Caco-2 (cell line): ENCODE data around the gene SERPINC1. TPM values are rescaled to one million over a fixed set of nuclear protein-coding genes. Genes with fewer than 3 reads are reported as not detected.

Experiments
- BruUV-seq: library from RNA; stranded (reverse); fragments of 400-500 nt; replicated peaks from 2 replicates; lab custom pipeline; 2021; lab: Mats Ljungman, UMichigan
- CTCF ChIA-PET: fragments of 300-600 bp; sonication (Branson Sonifier 250); formaldehyde crosslinking; loops from one replicate; lab custom pipeline; 2022; ENCODE audit warnings: antibody characterized with exemption; lab: Charles Lee
- POLR2A ChIA-PET: fragments of 300-600 bp; sonication (Branson Sonifier 250); formaldehyde crosslinking; loops from one replicate; lab custom pipeline; 2022; ENCODE audit warnings: antibody characterized with exemption; lab: Charles Lee
- DNase-seq, 2 experiments: peaks; one replicate each; pipeline versions ENCODE4 v3.0.0 to v3.0.0-alpha.2; 2020 to 2022
- H3K27me3 ChIP-seq: replicated peaks from 2 replicates; pipeline ENCODE4 v1.6.0; 2011; ENCODE audit warnings: low read length; ENCODE audit not compliant: control insufficient read depth, insufficient read depth
- H3K36me3 ChIP-seq: 2 replicates; pipeline ENCODE4 v1.5.1; 2011; ENCODE audit warnings: low read length; ENCODE audit not compliant: control insufficient read depth, insufficient read depth
- H3K4me1 ChIP-seq: fragments of 250-450 bp; sonication (Bioruptor Pico); 2 replicates; pipeline ENCODE4 v1.5.1; 2020; ENCODE audit warnings: mild to moderate bottlenecking
- H3K4me3 ChIP-seq: 2 replicates; pipeline ENCODE4 v1.5.1; 2011; ENCODE audit warnings: low read depth, mild to moderate bottlenecking, control low read depth, low read length
- H3K9me3 ChIP-seq: fragments of 250-450 bp; sonication (Bioruptor Pico); 2 replicates; pipeline ENCODE4 v1.5.1; 2020; ENCODE audit warnings: mild to moderate bottlenecking, moderate library complexity
- H3K27ac Mint-ChIP-seq: one replicate; pipeline ENCODE4 v1.8.0; 2022; ENCODE audit warnings: mixed read lengths; ENCODE audit not compliant: unreplicated experiment
- H3K27me3 Mint-ChIP-seq: one replicate; pipeline ENCODE4 v1.8.0; 2022; ENCODE audit warnings: mixed read lengths; ENCODE audit not compliant: insufficient read depth, unreplicated experiment
- H3K36me3 Mint-ChIP-seq: one replicate; pipeline ENCODE4 v1.8.0; 2022; ENCODE audit warnings: mild to moderate bottlenecking, mixed read lengths; ENCODE audit not compliant: insufficient read depth, unreplicated experiment
- H3K4me1 Mint-ChIP-seq: one replicate; pipeline ENCODE4 v1.8.0; 2022; ENCODE audit warnings: low read depth, mixed read lengths; ENCODE audit not compliant: unreplicated experiment
- H3K4me3 Mint-ChIP-seq: one replicate; pipeline ENCODE4 v1.8.0; 2022; ENCODE audit warnings: mild to moderate bottlenecking, moderate library complexity, mixed read lengths; ENCODE audit not compliant: unreplicated experiment
- H3K9me3 Mint-ChIP-seq: one replicate; pipeline ENCODE4 v1.8.0; 2022; ENCODE audit warnings: mixed read lengths; ENCODE audit not compliant: unreplicated experiment
- CTCF ChIP-seq, 2 experiments: fragments of 200-600 bp in 1 of 2; IDR thresholded peaks; 1 replicate in 1 of 2; 2 replicates in 1 of 2; pipeline versions ENCODE4 v1.5.1 to v1.8.0; 2011 to 2022; ENCODE audit warnings: antibody characterized with exemption in 1 of 2, control low read depth in 1 of 2, inconsistent platforms in 1 of 2, low read depth in 1 of 2, low read length in 1 of 2, mild to moderate bottlenecking in 1 of 2, moderate library complexity in 1 of 2; ENCODE audit not compliant: insufficient read depth in 1 of 2, severe bottlenecking in 1 of 2, unreplicated experiment in 1 of 2
- intact Hi-C: fragments of 100-400 bp; cut with micrococcal nuclease; formaldehyde crosslinking; loops from one replicate; pipeline ENCODE4 v1.10.0; 2022; ENCODE audit not compliant: unreplicated experiment
- total RNA-seq: library from RNA; stranded (reverse); gene quantifications from 2 replicates; pipeline ENCODE4 v1.2.3, GENCODE V29; 2022

Gene SERPINC1
- total RNA-seq, 1 experiment from 2014 or later = 0.98 TPM

GRCh38 chr1:173868266-173869020 is 48.7 kb downstream of the SERPINC1 start, which contains the start of gene ZBTB37:
Gene ZBTB37, plus strand, starts transcription at chr1:173868380. Its CDS starts 1,846 bp downstream, at chr1:173870226.
- BruUV-seq = no TSS peak
- Histone ChIP-seq H3K4me1 (peaks cover 13% of the 10 kb centered on the region; the same call in 1 of the 2 replicates), H3K36me3 (peaks cover 5% of the 10 kb centered on the region; the same call in 1 of the 2 replicates), H3K27me3 (no peaks in the 10 kb centered on the region), H3K4me3 (peak within 1 kb of the TSS; percentile 82), H3K9me3 (no peaks in the 10 kb centered on the region)
- Mint-ChIP-seq H3K4me1 (peaks cover 12% of the 10 kb centered on the region), H3K4me3 (peak within 1 kb of the TSS; percentile 99), H3K27ac (peak within 1 kb of the TSS; percentile 100), H3K27me3 (peaks cover 5% of the 10 kb centered on the region), H3K9me3 (no peaks in the 10 kb centered on the region), H3K36me3 (peaks cover 55% of the 10 kb centered on the region)
- POLR2A ChIA-PET = interaction anchor here (0.5 to 1.7 kb wide), 21 partner anchors 8 to 1151 kb away, joined by 3 to 17 read pairs (median 3); partner anchors contain the start of genes DARS2, KLHL20, PRDX6 and RC3H1
- TF ChIP-seq CTCF (IDR thresholded peaks at IDR 0.05; ENCODE audit: insufficient read depth in 1 of 2, low read depth in 1 of 2, low read length in 1 of 2, severe bottlenecking in 1 of 2, unreplicated experiment in 1 of 2) = no peak
- CTCF ChIA-PET = interaction anchor here (0.6 to 0.8 kb wide), 2 partner anchors 36 to 442 kb away, joined by 3 read pairs; no protein-coding TSS in a partner anchor
- intact Hi-C loops = loop anchor here (1.0 to 5.0 kb wide), 6 partner anchors 44 to 394 kb away; partner anchors contain the start of genes CENPL, DARS2, RABGAP1L and RC3H1
- DNase-seq = peak; percentile 98 to 99

- CTCF ChIA-PET = interaction anchor here (0.6 to 0.8 kb wide), 2 partner anchors 37 to 441 kb away, joined by 3 read pairs; no protein-coding TSS in a partner anchor
- Mint-ChIP-seq H3K9me3 (no peaks in the 10 kb centered on the region), H3K36me3 (peaks cover 61% of the 10 kb centered on the region), H3K27me3 (peaks cover 5% of the 10 kb centered on the region), H3K4me3 (peak within 1 kb of the TSS; percentile 99), H3K4me1 (peaks cover 12% of the 10 kb centered on the region), H3K27ac (peak within 1 kb of the TSS; percentile 100)
- Histone ChIP-seq H3K9me3 (no peaks in the 10 kb centered on the region), H3K4me3 (peak within 1 kb of the TSS; percentile 82), H3K36me3 (peaks cover 5% of the 10 kb centered on the region; the same call in 1 of the 2 replicates), H3K4me1 (peaks cover 13% of the 10 kb centered on the region; the same call in 1 of the 2 replicates), H3K27me3 (no peaks in the 10 kb centered on the region)
- peak; percentile 99 to 100 for DNase-seq
- POLR2A ChIA-PET = interaction anchor here (0.5 to 1.7 kb wide), 22 partner anchors 8 to 1150 kb away, joined by 3 to 17 read pairs (median 3); partner anchors contain the start of genes DARS2, KLHL20, PRDX6 and RC3H1
- no TSS peak for BruUV-seq
- no peak for TF ChIP-seq CTCF (IDR thresholded peaks at IDR 0.05; ENCODE audit: insufficient read depth in 1 of 2, low read depth in 1 of 2, low read length in 1 of 2, severe bottlenecking in 1 of 2, unreplicated experiment in 1 of 2)
- intact Hi-C loops = loop anchor here (1.0 to 5.0 kb wide), 6 partner anchors 44 to 393 kb away; partner anchors contain the start of genes CENPL, DARS2, RABGAP1L and RC3H1
Observed at GRCh38 chr1:173867753-173868265, 49.3 kb downstream of the SERPINC1 start, which contains the start of gene GAS5. Gene GAS5, minus strand, starts transcription at chr1:173867989.
